T follicular helper cell (primary cell): ENCODE measurements around the gene BAZ1B.
"Not testable (repeated sequence)": the region's sequence is repeated elsewhere in the genome, so short reads cannot be mapped to it uniquely, and the experiment has no call there.

Source experiments
- DNase-seq: peaks from one replicate; pipeline ENCODE4 v3.0.0-alpha.2; 2020; ENCODE audit warnings: low read depth

The BAZ1B gene

GRCh38 chr7:73447121-73447733 lies 74.9 kb downstream of the BAZ1B start:
- DNase-seq: no peak

- no peak for DNase-seq
Observed at GRCh38 chr7:73446682-73447081, 75.4 kb downstream of the BAZ1B start.

DNA sequence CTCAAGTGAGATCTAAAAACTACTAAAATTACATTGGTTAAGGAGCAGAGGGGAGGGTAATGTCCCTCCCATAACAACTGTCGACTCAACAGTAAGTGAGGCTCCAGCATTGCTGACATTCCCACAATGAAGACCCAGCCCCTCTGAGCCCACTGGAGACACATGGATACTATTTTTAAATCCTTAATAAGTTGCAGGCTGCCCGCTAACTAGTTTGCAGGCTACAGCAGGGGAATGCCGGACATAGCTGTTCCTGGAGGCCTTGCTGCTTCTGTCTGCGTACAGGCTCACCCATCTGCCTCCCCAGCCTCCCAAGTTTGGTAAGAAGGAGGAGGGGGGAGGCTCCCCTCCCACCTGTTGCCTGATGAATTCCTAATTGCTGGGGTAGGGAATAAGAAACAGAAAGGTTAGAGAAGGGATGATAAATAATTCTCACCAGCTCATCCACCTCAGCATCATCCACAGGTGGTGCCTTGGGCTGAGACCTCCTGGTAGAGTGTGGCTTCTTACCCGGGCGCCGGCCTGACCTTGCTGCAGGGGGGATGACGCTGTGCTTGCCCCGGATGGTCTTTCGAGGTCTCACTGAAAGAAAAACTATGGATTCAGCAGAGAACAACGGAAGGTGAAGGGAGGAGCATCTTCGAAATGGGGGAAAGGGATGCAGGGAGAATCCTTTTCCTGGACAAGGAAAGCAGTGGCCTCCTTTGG lies 78.4 kb downstream of the BAZ1B start:
- no peak for DNase-seq

DNA sequence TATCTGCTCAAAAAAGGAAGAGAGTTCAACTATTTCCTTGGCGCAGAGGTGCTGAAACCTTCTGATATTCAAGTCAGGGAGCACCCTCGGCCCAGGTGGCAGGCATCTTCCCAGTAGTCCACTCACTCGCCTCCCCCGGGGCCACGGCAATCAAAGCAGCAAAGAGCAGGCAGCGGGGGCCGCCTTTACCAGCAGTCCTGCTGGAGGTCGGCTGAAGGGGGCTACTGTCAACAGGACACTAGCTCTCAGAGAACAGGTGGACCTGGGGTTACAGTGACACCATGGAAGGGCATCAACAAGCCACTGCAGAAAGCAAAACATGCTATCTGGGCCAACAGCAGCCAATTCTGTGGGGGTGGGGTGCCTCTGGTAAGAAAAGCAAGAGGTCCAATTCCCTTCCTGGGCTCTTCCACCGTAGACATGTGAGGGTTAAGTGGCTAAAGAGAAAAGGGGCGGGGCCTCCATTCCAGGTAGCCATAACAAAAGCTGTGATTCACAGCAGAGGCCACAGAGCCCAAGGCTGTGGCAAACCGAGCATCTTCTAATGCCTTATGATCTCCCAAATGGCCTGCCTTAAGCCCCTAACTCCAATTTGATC lies 79.1 kb downstream of the BAZ1B start:
- DNase-seq: no peak

DNA sequence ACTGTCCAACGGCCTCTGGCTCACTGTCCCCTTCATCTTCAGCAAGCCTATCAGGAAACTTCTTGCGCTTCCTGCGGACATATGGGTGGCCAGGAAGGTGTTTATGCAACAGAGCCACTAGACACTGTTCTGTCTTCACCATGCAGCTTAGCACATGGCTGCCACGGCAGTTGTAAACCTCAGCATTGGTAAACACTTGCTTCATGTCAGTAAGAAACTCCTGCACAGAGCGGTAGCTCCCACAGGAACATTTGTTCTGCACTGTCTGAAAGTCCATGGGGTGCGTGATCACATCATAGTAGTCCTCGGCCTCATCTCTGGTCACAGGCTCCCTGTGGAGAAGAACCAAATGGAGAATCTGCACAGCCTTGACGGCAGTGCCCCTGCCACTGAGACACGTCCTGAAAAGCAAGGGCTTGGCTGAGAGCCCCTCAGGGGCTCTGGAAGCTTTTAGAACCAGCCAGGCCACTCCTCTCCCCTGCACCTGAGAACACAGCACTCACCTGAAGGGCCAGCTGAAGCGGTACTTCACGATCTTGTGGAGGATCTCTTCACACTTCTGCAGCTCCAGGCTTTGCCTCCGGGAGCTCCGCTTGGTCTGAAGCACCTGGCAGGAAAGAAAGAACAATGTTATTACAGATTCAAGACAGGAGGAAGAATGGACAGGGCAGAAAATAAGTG lies 79.7 kb downstream of the BAZ1B start:
- no peak for DNase-seq

DNA sequence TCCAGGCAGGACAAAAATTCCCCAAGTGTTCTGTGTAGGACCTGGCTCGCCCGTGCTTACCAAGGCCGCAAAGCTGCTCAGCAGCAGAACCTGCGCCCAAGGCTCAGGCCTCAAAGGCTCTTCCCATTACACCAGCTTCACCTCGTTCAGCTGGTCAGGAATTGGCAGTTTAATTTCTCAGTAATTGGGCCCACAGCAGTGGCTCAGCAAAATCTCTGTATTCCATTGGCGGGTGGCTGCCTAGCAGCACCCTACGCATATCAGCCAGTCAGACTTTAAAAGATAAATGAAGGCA lies 82.7 kb downstream of the BAZ1B start:
- DNase-seq: no peak

DNA sequence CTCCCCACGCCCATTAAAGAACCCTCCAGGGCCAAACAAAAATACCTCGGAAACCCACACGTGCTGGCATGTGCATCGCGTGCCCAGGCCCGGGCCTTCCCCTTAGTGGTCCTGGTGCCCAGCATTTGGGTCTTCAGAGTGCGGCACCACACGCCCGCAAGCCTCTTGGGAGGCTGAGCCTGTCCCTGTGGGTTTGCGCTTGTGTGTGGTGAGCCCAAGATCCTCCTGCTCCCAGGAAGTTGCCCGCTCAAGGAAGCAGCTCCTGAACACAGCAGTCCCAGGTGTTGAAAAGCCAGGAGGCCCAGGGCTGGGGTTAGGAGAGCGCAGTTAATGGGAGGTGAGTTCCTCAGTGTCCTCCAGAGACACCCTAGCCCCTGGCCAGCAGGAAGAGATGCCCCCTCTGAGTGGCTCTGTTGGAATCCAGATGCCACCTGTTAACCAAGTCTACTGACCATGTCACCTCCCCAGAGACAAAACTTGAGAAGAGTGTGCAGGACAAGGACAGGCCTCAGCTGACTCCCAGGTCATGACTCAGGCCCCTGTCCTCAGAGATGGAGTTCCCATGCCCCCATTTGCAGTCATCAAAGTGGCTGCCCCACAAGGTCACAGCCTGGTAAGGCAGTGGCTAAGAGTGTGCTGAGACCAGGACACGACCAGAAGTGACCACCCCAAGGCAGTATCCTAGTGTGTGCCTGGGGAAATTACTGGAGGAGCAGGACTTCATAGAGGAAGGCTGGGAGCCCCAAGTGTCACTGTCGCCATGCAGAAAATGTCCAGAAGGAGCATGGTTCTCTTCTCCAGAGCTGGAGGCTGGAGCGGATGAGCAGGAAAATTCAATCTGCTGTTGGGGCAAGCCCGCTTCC lies 83.3 kb downstream of the BAZ1B start:
- DNase-seq: no peak

DNA sequence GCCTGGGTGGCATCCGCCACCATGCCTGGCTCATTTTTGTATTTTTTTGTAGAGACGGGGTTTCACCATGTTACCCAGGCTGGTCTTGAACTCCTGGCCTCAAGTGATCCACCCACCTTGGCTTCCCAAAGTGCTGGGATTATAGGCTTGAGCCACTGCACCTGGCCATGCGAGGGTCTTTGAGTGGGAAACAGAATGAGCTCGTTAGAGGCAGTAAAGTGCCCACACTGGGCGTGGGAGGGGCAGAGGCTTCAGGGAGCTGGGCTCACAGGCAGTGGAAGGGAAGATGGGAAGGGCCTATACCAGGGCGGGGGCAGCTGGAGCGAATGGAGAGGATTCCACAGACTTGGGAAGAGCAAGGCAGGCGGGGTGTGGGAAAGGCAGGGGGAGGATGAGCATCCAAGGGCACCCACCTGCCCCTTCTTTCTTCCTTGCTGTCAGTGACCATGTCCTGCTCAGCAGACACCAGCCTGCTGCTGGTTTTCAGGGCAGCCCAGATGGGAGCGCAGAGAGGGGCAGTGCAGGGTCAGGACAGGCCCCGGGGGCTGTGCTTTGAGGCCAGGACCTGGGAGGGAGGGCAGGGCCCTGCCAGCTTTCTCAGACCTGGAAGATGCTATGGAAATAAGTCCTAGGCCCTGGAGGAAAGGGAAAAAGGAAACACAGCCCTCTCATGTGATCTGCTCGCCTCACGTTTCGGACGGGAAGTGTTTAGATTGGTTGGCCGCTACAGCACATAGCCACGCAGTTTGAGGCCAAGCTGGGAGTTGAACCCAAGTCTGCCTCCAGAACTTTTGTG lies 84.3 kb downstream of the BAZ1B start:
- DNase-seq: no peak

GRCh38 chr7:73437091-73437490 lies 85.0 kb downstream of the BAZ1B start:
- no peak for DNase-seq

DNA sequence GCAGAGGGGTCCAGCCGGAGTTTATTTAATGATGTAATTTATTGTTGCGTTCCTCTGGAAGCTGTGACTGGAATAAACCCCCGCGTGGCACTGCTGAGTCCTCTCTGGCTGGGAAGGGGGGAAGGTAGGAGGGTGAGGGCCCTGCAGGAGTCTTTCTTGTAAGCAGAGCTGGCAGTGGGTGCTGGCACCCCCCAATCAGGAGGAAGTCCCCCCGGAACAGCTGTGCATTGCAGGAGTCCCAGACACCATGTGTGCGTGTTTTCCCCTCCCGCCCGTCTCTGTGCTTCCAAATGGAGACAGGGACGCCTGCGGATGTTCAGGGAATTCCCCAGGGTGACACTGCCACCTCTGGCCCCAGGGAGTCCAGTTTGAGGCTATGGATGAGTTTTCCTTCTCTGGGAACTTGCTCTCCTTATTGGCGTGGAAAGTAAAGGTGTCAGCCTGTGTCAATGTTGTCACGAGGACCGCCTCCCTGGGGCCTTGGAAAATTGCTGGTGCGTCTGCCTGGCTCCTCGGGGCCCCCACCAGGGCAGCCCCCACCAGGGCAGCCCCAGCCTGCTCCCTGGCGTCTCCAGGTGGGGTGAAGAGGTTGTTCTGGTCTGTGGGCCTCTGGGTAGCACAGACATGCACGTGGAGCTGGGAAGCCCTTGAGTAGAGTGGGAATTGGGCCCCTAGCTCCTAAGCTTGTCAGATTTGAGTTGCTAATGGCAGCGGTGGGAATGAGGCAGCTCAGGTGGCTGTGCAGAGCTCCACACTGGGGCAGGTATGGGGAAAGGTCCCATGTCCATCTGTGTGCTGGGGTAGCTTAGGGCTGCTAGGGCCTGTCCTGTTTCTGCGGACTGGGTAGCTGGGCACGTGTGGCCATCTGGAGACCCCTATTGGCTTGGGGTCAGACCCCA lies 85.8 kb downstream of the BAZ1B start:
- DNase-seq: no peak

GRCh38 chr7:73435471-73436009 lies 86.6 kb downstream of the BAZ1B start:
- no peak for DNase-seq

- DNase-seq: no peak
Observed at GRCh38 chr7:73434701-73435069, 87.4 kb downstream of the BAZ1B start.

GRCh38 chr7:73433924-73434700 lies 88.0 kb downstream of the BAZ1B start:
- DNase-seq: no peak

- DNase-seq: no peak
Observed at GRCh38 chr7:73432676-73433075, 89.4 kb downstream of the BAZ1B start.

GRCh38 chr7:73431041-73431835 lies 90.9 kb downstream of the BAZ1B start:
- DNase-seq: no peak

DNA sequence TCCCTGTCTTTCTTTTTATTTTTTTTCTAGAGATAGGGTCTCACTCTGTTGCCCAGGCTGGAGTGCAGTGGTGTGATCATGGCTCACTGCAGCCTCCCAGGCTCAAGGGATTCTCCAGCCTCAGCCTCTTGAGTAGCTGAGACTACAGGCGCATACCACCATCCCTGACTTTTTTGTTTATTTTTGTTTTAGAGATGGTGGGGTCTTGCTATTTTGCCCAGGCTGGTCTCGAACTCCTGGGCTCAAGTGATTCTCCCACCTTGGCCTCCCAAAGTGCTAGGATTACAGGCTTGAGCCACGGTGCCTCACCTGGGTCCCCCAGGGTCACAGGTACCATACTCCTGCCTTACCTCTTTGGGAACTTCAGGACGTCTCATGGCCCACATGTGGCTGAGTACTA lies 91.6 kb downstream of the BAZ1B start:
- DNase-seq: not testable (repeated sequence)

DNA sequence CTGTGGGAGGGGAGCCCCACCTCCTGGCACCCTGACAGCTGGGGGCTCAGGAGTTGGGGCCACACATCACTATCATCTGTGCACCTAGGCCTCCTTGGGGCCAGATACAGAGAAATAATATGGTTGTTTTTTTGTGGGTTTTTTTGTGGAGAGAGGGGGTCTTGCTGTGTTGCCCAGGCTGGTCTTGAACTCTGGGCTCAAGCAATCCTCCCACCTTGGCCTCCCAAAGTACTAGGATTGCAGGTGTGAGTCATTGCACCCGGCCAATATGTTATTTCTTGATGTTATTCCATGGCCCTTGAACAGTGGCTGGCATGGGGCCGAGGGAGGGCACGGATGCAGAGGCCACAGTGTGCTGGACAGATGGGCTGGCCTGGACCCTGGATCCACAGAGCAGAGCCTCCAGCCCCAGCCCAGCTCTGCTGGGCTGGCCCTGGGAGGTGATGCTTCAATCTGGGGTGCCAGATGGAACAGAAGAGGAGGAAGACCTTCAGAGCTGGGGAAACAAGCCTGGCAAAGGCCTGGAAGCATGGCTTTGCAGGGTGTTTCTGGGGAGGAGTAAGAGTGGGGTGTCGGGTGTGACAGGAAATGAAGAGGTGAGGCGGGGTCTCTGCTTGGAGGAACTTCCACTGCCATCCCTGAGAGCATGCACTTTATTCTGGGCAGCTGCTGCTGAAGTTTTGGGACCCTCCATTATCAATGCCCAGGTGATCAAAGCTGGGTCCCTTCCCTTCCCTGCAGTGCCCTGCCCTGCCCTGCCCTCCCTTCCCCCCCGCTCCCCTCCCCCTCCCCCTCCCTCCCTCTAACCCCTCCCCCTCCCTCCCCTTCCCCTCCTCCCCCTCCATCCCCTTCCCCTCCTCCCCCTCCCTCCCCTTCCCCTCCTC lies 92.2 kb downstream of the BAZ1B start:
- DNase-seq: no peak
